NCI-H1417 treated with DMSO at 0.1 percent for 48 hours (cell line): ENCODE measurements around the gene C16orf90.

Experiments used
- DNase-seq: peaks from one replicate; lab custom pipeline; 2025; lab: John Stamatoyannopoulos, UW

Gene C16orf90

DNA sequence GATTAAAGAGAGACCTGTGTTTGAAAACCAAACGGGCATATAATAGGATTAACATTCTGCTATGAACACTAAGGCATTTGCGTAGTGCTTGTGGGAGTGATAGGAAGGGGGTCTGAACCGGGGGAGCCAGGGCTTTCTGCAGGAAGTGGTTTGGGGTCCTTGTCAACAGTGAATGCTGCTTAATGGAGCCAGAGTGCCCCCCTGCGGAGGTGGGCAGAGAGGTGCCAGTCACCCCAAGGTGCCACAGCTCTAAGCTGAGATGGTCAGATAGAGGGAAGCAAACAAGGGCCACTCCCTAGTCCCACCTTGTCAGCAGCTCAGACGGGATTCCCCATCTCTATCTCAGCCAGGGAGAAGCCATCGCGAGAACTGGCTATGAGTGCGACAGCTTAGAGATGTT lies 34.1 kb downstream of the C16orf90 start:
- DNase-seq, result no peak

DNA sequence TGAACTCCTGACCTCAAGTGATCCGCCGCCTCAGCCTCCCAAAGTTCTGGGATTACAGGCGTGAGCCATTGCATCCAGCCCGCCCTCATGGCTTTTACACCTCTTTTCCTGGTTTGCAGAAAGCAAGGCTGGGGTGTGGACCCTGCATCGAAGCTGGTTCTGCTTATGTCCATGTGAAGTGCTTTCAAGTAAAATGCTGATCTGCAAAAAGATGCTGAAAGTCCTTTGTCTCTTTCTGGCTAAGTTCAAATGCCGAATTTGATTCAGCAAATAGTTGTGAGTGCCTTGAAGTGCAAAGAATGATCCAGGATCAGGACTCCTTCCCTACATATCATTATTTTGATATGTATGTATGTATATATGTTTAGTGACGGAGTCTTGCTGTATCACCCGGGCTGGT lies 34.7 kb downstream of the C16orf90 start:
- DNase-seq, result no peak

DNA sequence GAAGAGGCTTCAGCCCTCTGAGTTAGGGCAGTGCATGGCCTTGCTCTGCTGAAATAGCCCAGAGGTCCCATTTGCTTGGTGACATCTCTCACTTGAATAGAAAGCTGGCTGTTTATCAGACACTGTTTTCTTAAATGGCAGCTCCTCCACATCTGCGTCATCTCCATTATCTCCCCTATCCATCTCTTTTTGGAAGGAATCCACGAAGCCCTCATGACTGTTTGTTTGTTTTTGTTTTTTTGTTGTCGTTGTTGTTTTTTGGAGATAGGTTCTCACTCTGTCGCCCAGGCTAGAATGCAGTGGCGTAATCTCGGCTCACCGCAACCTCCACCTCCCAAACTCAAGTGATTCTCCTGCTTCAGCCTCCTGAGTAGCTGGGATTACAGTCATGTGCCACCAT lies 35.2 kb downstream of the C16orf90 start:
- DNase-seq, result no peak

DNA sequence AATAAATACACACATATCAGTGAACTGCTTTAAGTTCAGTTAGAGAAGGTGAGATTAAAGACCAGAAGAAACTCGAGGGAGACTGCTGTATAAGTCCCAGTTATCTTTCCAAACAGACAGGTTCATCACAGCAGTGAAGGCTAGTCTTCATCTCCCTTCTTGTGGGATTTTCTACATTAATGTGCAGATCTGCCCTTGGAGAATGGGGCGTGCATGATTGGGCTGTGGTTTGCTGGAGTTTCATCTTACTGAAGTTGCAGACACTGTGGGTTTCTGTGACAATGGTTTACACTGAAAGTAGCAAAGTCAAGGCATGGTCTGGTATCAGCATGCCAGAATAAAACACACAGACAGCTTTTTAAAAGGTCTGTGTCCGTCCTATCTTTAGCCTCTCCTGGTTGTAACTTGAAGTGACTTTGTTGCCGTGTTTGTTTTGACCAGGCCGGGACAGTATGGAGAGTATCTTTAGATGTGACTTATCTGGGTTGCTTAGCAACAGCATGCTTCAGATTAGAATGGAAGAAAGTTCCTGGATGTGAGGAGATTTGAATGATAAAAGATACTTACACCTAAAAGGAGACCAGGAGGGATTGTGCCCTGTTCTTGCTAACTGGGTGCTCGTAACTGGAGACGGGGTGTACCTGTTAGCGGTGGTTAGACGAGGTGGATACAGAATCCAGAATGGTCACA lies 35.7 kb downstream of the C16orf90 start:
- no peak for DNase-seq

DNA sequence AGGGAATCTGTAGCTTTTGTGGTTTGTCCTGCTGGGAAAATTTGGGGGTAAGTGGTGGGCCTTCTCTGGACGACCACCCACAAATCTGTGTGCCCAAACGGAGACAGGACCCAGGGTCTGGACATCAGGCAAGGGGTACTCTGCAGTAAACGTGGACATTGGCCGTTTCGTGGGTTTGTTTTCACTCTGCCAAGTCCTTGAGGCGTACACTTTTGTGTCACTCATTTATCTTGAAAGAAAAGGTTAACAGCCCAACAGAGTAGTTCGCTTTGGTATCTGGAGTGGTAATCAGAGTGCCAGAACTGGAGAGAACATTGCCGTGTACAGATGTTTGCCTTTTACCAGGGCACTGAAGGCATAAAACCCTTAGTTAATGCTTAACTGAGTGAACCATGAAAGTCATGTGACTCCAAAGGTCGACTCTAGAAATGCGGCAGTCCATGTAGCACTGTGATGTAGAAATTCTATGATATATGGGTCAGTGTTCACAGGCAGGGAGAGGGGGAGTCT lies 36.4 kb downstream of the C16orf90 start:
- DNase-seq, result no peak

DNA sequence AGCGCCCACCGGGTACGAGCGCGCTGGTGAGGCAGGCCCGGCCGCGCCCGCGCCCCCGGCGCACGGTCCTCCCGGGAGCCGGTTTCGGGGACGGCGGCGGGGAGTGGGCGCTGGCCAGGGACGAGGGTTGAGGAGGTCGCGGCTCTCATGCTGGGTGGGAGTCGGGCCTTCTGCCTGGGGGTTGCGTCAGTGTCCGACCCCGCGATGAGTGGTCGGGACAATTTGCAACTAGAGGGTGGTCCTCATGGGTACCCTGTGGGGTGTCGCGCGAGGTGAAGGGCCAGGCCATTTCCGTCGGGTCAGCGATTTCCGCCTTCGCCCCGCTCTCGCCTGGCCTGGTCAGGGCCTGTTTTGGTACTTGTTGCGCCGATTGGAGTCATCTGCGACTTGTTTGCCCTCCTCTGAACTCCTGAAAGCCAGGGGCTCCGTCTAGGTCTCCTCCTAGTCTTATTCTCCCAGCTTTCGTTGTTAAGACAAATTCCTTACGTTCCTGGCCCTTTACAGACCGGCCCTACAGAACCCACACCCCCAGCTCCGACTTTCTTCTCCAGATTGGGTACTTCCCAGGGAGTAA lies 36.9 kb downstream of the C16orf90 start:
- DNase-seq, result no peak

DNA sequence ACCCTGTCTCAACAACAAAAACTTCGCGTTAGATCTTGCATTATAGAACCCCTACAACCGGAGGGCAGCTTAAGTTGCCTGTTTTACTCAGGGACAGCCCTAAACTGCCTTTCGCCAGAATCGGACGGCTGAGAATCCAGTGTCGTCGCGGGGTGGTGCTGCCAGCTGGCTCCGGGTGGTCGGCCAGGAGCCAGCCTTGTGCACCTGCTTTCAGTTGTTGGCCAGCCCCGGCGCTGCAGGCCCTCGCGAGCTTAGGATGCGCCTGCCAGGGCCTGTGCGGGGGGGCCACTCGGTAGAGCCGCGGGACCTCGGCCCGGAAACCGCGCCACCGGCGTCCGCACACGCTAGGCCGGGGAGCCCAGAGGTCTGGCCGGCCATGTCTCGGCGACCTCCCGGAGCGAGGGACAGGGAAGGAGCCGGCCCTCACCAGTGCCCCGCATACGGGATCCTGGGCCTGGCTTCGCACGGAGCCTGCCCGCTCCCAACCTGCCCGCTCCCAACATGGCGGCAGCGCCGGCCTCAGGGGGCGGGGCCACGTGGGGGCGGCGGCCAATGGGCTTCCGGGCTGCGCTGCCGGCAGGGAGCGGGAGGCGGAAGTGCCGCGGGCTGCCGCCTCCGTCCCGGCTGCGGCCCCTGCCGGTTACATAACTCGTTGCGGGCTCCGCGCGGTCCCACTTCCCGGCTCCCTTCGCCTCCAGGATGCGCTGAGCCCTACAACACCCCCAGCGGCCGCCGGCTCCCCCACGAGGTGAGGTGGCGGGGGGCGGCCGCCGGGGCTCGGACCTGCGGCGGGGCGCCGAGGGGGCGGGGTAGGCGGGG lies 37.6 kb downstream of the C16orf90 start:
- DNase-seq, result peak; percentile 14

DNA sequence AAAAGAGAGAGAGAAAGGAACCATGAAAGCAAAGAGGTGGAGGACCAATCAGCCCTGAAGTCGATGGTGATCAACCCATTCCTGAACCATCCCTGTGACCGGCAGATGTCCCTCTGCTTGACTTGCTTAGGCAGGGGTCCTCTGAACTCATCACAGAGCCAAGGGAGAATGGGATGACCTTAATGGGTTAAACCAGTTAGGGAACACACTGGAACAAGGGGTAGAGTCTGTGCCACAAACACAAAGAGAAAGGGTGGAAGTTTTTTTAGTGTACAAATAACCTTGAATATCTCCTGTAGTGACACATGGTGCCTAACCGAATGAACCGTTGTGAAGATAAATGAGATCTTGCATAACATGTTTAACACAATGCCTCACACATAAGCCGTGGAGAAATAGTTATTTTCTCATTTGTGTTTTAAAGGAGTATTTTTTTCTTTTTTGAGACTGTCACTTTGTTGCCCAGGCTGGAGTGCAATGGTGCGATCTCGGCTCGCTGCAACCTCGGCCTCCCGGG lies 40.6 kb downstream of the C16orf90 start:
- no peak for DNase-seq

DNA sequence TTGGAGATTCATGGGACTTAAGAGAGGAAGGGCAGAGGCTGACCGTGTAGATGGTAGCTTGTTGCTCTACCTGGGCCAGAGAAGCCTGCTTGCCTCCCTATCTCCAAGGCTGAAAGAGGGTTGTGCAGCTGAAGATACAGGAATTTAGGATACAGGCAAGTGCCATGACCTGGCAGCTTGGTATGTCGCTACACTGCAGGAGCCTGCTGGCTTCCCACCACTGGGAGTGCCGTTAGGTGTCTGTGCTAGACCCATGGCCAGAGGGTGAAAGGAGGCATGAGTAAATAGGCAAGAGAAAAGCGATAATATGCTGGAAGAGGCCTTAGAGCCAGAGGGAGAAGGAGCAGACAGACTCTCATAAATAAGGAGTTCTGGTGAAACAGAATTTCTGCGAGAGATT lies 41.2 kb downstream of the C16orf90 start:
- no peak for DNase-seq

DNA sequence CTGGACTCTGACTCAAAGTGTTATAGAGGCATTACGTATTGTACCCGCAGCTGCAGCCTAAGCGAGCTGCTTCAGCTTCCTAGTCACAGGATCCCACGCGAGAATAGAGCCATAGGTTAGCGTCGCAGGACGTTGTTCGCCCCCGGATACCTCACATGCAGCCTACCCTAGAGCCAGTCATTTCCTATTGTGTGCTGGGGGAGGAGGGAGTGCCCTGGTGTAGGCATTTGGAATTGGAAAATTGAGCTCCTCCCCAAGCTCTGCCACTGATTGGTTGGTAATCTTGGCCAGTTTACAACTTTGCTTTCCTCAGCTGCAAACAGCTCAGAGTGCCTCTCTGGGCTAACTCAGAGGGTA lies 51.3 kb downstream of the C16orf90 start:
- DNase-seq, result no peak
